ENCODE results near the gene HMCN2. TPM values are rescaled to one million over a fixed set of nuclear protein-coding genes. Genes with fewer than 3 reads are reported as not detected.

The HMCN2 gene
- total and polyA plus RNA-seq, 2 donors (not counting 1 experiment from before 2014, with no cell fraction given) = 0.01 TPM; not detected in 1

GRCh38 chr9:130430734-130431535 lies 165.4 kb downstream of the HMCN2 start:
- Mint-ChIP-seq H3K9me3 (ENCODE audit: insufficient read depth) (no peaks in the 10 kb centered on the region), H3K4me1 (peaks cover 5% of the 10 kb centered on the region), H3K27ac (no peak overlapping the region), H3K27me3 (peaks cover 23% of the 10 kb centered on the region), H3K4me3 (no peak overlapping the region)
- H3K9me3 ChIP-seq (ENCODE audit: control extremely low read depth in 1 of 3, control insufficient read depth in 2 of 3, insufficient read depth in 1 of 3, low read length in 2 of 3) = peaks cover 0 to 29% (median 0%) of the 10 kb centered on the region in 3 donors
- no peaks in the 10 kb centered on the region for H3K79me2 ChIP-seq (ENCODE audit: control insufficient read depth, insufficient read depth, low read length)
- ChIA-PET CTCF (no interaction called here), POLR2A (no interaction called here)
- peaks cover 0 to 7% of the 10 kb centered on the region in 2 donors for H3K4me1 ChIP-seq (ENCODE audit: control insufficient read depth in 2 of 2, insufficient read depth in 2 of 2, low read length in 2 of 2)
- no peaks in the 10 kb centered on the region for H4K20me1 ChIP-seq (ENCODE audit: control insufficient read depth, insufficient read depth, low read length, poor library complexity, severe bottlenecking)
- no peak for DNase-seq
- H3K36me3 ChIP-seq (replicated peaks in 1 of 2; ENCODE audit: control extremely low read depth in 1 of 2, control insufficient read depth in 1 of 2, extremely low read depth in 1 of 2, insufficient read depth in 2 of 2, low read length in 1 of 2) = no peaks in the 10 kb centered on the region
- ATAC-seq (ENCODE audit: low read depth) = no peak
- TF ChIP-seq, protein P1, sequence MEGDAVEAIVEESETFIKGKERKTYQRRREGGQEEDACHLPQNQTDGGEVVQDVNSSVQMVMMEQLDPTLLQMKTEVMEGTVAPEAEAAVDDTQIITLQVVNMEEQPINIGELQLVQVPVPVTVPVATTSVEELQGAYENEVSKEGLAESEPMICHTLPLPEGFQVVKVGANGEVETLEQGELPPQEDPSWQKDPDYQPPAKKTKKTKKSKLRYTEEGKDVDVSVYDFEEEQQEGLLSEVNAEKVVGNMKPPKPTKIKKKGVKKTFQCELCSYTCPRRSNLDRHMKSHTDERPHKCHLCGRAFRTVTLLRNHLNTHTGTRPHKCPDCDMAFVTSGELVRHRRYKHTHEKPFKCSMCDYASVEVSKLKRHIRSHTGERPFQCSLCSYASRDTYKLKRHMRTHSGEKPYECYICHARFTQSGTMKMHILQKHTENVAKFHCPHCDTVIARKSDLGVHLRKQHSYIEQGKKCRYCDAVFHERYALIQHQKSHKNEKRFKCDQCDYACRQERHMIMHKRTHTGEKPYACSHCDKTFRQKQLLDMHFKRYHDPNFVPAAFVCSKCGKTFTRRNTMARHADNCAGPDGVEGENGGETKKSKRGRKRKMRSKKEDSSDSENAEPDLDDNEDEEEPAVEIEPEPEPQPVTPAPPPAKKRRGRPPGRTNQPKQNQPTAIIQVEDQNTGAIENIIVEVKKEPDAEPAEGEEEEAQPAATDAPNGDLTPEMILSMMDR (IDR thresholded peaks at IDR 0.05) = no peak
- TF ChIP-seq EZH2 (IDR thresholded peaks at IDR 0.05; ENCODE audit: borderline replicate concordance, insufficient read depth, low read depth, low read length, poor library complexity, severe bottlenecking) = no peak
- H3K9ac ChIP-seq (ENCODE audit: low read length) = no peak overlapping the region
- WGBS (ENCODE audit: insufficient coverage) = 97% methylated on average over 15 of the region's 22 CpGs
- H3K4me2 ChIP-seq (replicated peaks; ENCODE audit: low read depth, low read length, poor library complexity, severe bottlenecking) = no peak overlapping the region
- peaks cover 0 to 40% (median 4%) of the 10 kb centered on the region in 4 experiments for H3K27me3 ChIP-seq (replicated peaks in 1 of 4; ENCODE audit: control extremely low read depth in 1 of 4, control insufficient read depth in 3 of 4, insufficient read depth in 4 of 4, low read length in 3 of 4)
- no peak overlapping the region for H3K27ac ChIP-seq (ENCODE audit: low read length in 2 of 2)
- no peak overlapping the region for H3K4me3 ChIP-seq (ENCODE audit: control extremely low read depth in 1 of 5, extremely low read depth in 1 of 5, insufficient read depth in 1 of 5, low read depth in 2 of 5, low read length in 4 of 5)
- intact Hi-C loops (cut with micrococcal nuclease) = no loop called here
- no peak overlapping the region for H2AFZ ChIP-seq (ENCODE audit: insufficient read depth, low read depth, low read length, poor library complexity, severe bottlenecking)
